K562 (cell line): ENCODE results near the gene ZDHHC14. TPM values are rescaled to one million over a fixed set of nuclear protein-coding genes. Genes with fewer than 3 reads are reported as not detected.

ENCODE experiments used
- CTBP1 ChIP-seq: fragments of 450-650 bp; IDR thresholded peaks from 2 replicates; pipeline ENCODE4 v1.6.1; 2016; ENCODE audit warnings: borderline replicate concordance
- HNRNPUL1 ChIP-seq: fragments of 200-400 bp; formaldehyde crosslinking; IDR thresholded peaks from 2 replicates; pipeline ENCODE4 v1.6.1; 2017; ENCODE audit warnings: low read length
- POLR2A ChIP-seq: fragments of 450-650 bp; conservative IDR thresholded peaks from 2 replicates; pipeline ENCODE4 v1.6.1; 2016
- ZKSCAN8 ChIP-seq: fragments of 200-800 bp; sonication (Bioruptor generic); IDR thresholded peaks from 2 replicates; pipeline ENCODE4 v1.6.1; 2016; ENCODE audit warnings: missing genetic modification characterization, missing compliant biosample characterization
- ZNF512 ChIP-seq: IDR thresholded peaks from 2 replicates; pipeline ENCODE4 v1.6.1; 2016; ENCODE audit warnings: missing genetic modification characterization, missing compliant biosample characterization
- ZNF609 ChIP-seq: sonication (generic); formaldehyde crosslinking; IDR thresholded peaks from 2 replicates; pipeline ENCODE4 v1.8.1; 2023; ENCODE audit warnings: missing genetic modification reagents, mild to moderate bottlenecking, borderline replicate concordance
- polyA plus RNA-seq, 8 experiments: library from polyadenylated mRNA; depleted of rRNA in 4 of 8; stranded (reverse) in 5 of 8; unstranded in 3 of 8; fragments of >200 nt; fragmentation: Nextera tagmentation in 2 of 8; fragmentation: Illumina TruSeq in 1 of 8; extraction: Ambion mirVana in 2 of 8; extraction: Trizol in 1 of 8; gene quantifications; 2 replicates each; pipeline versions ENCODE4 v1.2.1 to v1.2.3, GENCODE V29; 2011 to 2014; ENCODE audit warnings: inconsistent platforms in 1 of 8, missing spikeins in 1 of 8
- total RNA-seq, 7 experiments: library from RNA; depleted of rRNA in 6 of 7; stranded (reverse); fragments of >200 nt in 6 of 7; fragmentation: Illumina TruSeq in 2 of 7; extraction: Trizol in 2 of 7; gene quantifications; 2 replicates each; pipeline versions ENCODE4 v1.2.1 to v1.2.3, GENCODE V29; 2011 to 2021; ENCODE audit warnings: low replicate concordance in 1 of 7
- TF ChIP-seq, protein P1 (sequence below): fragments of 250-450 bp; sonication (Bioruptor Pico); IDR thresholded peaks from 2 replicates; pipeline ENCODE4 v1.5.0; 2020; ENCODE audit warnings: mild to moderate bottlenecking, borderline replicate concordance

ZDHHC14 gene
- total and polyA plus RNA-seq, 9 of the 15 experiments (the other 6 are each of a cell fraction or from before 2014, with no cell fraction given) = 0.92 to 23.1 (median 13.8) TPM

GRCh38 chr6:157673596-157673995 lies 292.6 kb downstream of the ZDHHC14 start (continued):
- TF ChIP-seq ZNF609 = no peak
- no peak for TF ChIP-seq POLR2A
- TF ChIP-seq, protein P1, sequence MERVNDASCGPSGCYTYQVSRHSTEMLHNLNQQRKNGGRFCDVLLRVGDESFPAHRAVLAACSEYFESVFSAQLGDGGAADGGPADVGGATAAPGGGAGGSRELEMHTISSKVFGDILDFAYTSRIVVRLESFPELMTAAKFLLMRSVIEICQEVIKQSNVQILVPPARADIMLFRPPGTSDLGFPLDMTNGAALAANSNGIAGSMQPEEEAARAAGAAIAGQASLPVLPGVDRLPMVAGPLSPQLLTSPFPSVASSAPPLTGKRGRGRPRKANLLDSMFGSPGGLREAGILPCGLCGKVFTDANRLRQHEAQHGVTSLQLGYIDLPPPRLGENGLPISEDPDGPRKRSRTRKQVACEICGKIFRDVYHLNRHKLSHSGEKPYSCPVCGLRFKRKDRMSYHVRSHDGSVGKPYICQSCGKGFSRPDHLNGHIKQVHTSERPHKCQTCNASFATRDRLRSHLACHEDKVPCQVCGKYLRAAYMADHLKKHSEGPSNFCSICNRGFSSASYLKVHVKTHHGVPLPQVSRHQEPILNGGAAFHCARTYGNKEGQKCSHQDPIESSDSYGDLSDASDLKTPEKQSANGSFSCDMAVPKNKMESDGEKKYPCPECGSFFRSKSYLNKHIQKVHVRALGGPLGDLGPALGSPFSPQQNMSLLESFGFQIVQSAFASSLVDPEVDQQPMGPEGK (CRISPR knock-in tag) = no peak
- TF ChIP-seq ZKSCAN8 (CRISPR knock-in tag) = no peak
- TF ChIP-seq ZNF512 (tag) = no peak
- TF ChIP-seq HNRNPUL1 = no peak
- no peak for TF ChIP-seq CTBP1
